Gastroesophageal sphincter (tissue), 3 donors: ENCODE data around the gene CD7.

Experiments used
- CTCF ChIP-seq, 4 experiments: fragments of 200-600 bp in 2 of 4; fragments of 450-650 bp in 2 of 4; sonication (generic) in 1 of 4; IDR thresholded peaks; one replicate each; pipeline ENCODE4 v1.5.1; 2017 to 2019; ENCODE audit warnings: antibody characterized with exemption in 4 of 4, mild to moderate bottlenecking in 2 of 4, moderate library complexity in 2 of 4
- POLR2AphosphoS5 ChIP-seq: sonication (generic); formaldehyde crosslinking; IDR thresholded peaks from one replicate; pipeline ENCODE4 v1.6.1; 2017; ENCODE audit warnings: antibody characterized with exemption

GRCh38 chr17:82345151-82345976 is 28.0 kb upstream of the CD7 start:
- TF ChIP-seq CTCF (IDR thresholded peaks at IDR 0.05), result no peak
- no peak for TF ChIP-seq POLR2AphosphoS5
